GM21529 (cell line): Measurements from ENCODE around the gene MRPL33.
"Not testable (repeated sequence)": the region's sequence is repeated elsewhere in the genome, so short reads cannot be mapped to it uniquely, and the experiment has no call there.

ENCODE experiments used
- ATAC-seq: cut with Tn5 transposase; IDR thresholded peaks from one replicate; pipeline ENCODE4 v1.9.1; 2021; ENCODE audit not compliant: unreplicated experiment

Gene MRPL33

GRCh38 chr2:27739058-27739373 lies 32.5 kb upstream of the MRPL33 start:
- ATAC-seq, result no peak

GRCh38 chr2:27741673-27742072 lies 29.8 kb upstream of the MRPL33 start:
- no peak for ATAC-seq

- ATAC-seq, result no peak
Observed at GRCh38 chr2:27742571-27742970, 28.9 kb upstream of the MRPL33 start.

GRCh38 chr2:27745494-27745893 lies 26.0 kb upstream of the MRPL33 start:
- ATAC-seq, result not testable (repeated sequence)

- no peak for ATAC-seq
Observed at GRCh38 chr2:27746325-27746724, 25.2 kb upstream of the MRPL33 start.

- ATAC-seq, result no peak
Observed at GRCh38 chr2:27747827-27748352, 23.6 kb upstream of the MRPL33 start.

GRCh38 chr2:27748803-27749554 lies 22.5 kb upstream of the MRPL33 start:
- ATAC-seq, result not testable (repeated sequence)

- ATAC-seq, result no peak
Observed at GRCh38 chr2:27751377-27751776, 20.1 kb upstream of the MRPL33 start.

GRCh38 chr2:27752551-27753237 lies 18.8 kb upstream of the MRPL33 start:
- no peak for ATAC-seq

GRCh38 chr2:27754138-27754588 lies 17.4 kb upstream of the MRPL33 start:
- ATAC-seq, result no peak

GRCh38 chr2:27754831-27755230 lies 16.7 kb upstream of the MRPL33 start:
- ATAC-seq, result no peak

- no peak for ATAC-seq
Observed at GRCh38 chr2:27756091-27756490, 15.4 kb upstream of the MRPL33 start.

- ATAC-seq, result no peak
Observed at GRCh38 chr2:27756544-27757498, 14.7 kb upstream of the MRPL33 start.

GRCh38 chr2:27762951-27763906 lies 8.3 kb upstream of the MRPL33 start:
- no peak for ATAC-seq

GRCh38 chr2:27763907-27764267 lies 7.6 kb upstream of the MRPL33 start:
- ATAC-seq, result no peak

- ATAC-seq, result not testable (repeated sequence)
Observed at GRCh38 chr2:27764526-27764925, 7.0 kb upstream of the MRPL33 start.

- ATAC-seq, result no peak
Observed at GRCh38 chr2:27765621-27766286, 5.8 kb upstream of the MRPL33 start.

- ATAC-seq, result no peak
Observed at GRCh38 chr2:27766287-27766661, 5.2 kb upstream of the MRPL33 start.

- peak; percentile 15 for ATAC-seq
Observed at GRCh38 chr2:27771202-27771547, 344 bp upstream of the MRPL33 start.

- no peak for ATAC-seq
Observed at GRCh38 chr2:27772804-27773203, 1.3 kb downstream of the MRPL33 start.
